Stimulated activated CD4-positive, alpha-beta T cell treated with anti-CD3 and anti-CD28 coated beads, Interleukin-2, amount 100 ng/mL, for 4 hours (primary cell): ENCODE results near the gene DCTN4.
"Not testable (repeated sequence)": the region's sequence is repeated elsewhere in the genome, so short reads cannot be mapped to it uniquely, and the experiment has no call there.

Experiments used
- DNase-seq: peaks from one replicate; pipeline ENCODE4 v3.0.0-alpha.2; 2020; ENCODE audit warnings: low read depth

Gene DCTN4

DNA sequence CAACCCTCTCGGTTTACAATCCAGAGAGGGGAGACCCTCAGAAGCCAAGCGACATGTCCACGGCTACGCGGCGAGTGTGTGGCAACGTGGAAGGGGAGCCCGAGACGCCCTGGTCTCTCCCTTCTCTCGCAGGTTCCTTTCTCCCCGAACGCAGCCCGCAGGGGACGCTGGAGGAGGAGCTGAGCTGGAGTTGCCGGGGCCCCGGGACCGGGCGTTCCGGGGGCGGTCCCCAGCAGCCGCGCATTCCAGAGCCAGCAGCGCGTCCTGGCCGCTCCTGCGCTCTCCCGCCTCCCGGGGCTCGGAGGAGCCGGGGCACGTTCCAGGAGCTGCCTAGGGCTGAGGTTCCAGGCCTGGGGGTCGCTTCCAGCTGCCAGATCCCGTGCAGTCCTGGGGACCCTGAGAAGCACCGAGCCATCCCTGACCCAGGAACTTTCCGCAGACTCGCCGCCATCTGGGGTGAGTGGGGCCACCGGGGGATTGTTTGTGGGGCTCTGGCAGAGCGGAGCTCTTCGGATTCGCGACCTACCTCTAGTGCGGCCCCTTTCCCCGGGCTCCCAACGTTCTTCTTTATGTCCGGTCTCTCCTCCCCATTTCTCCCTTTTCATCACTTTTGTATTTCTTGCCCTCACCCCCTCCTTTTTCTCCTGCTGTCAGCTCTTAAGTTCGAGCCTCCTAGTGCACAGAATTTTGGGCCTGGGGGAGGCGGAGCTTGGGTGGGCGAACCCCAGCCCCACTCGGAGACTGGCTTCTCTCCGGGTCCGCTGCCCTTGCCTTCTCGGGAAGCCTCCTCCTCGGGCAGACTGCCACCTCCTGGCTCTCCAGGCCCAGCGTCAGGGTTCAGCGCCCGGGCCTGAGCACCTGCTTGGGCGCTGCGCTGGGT is 19.9 kb upstream of the DCTN4 start, which contains the start of gene SMIM3:
Gene SMIM3 (plus strand): TSS at position 241 of the 880 bp plus-strand sequence. CDS start 16,684 bp downstream, outside the sequence.
- DNase-seq, result peak; percentile 65

DNA sequence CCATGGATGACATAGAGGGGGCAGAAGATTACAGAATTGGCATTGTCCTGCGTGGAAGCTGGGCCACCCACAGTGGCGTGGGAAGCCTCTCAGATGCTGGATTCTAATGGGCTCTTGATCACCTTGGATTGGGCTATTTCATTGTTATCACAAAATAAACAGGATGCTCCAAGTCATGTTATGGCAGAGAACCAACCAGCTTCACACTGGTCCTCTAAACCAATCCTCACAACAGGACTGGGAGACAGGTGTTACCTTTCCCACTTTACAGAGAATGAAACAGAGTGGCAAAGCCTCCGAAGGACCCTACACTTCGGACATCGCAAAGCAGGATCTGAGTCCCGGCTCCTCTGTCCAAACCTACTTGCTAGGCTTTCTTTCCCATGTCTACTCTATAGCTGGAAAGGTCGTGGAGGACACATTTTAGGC is 19.3 kb upstream of the DCTN4 start:
- DNase-seq, result no peak

DNA sequence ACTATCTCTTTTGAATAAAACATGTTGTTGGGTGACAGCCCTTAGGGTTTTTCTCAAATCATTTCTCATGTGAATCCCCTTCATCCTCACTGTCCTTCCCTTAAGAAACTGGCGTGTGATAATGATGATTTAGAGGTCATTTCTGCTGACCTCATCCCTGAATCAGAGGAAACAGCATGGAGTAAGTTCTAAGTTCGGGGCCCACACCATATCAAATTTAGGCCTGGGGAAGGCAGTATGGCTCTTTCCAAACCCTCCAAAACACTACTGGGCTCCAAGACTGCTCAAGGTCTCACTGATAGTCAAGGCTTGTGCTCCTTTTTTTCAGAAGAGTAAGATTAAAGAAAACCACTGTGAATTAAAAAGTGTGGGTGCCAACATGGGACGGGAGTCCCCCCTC is 18.9 kb upstream of the DCTN4 start:
- no peak for DNase-seq

DNA sequence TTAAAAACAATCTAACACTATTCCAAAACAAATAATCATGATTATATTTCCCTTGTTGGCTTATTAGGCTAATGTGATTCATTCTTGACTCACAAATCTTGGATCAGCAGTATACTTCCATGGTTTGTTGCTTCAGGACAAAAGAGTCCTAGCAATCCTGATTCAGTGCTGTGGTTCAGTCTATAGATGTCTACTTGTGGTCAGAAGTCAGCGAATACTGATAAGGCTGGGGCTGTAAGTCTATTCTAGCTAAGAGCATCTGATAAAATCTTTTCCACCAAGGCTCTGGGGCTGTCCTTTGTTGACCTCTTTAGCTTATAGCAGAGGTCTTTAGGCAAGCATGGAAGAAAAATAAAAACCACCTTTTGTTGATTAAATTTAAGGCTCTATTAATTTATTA is 15.3 kb upstream of the DCTN4 start:
- DNase-seq, result no peak

DNA sequence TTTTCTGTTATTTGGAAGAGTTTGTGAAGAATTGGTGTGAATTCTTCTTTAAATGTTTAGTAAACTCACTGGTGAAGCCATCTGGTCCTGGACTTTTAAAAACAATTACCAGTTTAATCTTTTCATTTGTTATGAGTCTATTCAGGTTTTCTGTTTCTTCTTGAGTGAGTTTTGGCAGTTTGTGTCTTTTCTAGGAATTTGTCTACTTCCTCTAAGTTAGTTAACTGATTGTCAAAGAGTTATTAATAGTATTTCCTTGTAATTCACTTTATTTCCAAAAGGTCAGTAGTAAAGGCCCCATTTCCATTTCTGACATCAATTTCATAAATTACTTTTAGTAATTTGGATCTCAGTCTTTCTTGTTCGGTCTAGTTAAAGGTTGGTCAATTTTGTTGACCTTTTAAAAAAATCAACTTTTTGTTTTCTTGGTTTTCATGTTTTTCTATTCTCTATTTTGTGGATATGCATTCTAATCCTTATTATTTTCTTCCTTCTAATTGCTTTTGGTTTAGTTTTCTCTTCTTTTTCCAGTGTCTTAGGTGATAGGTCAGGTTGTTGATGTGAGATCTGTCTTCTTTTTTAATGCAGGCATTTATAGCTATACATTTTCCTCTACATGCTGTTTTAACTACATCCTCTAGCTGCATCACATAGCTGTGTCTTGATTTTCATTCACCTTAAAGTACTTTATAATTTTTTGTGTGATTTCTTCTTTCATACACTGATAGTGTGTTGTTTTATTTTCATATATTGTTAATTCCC is 12.4 kb upstream of the DCTN4 start:
- DNase-seq, result no peak

DNA sequence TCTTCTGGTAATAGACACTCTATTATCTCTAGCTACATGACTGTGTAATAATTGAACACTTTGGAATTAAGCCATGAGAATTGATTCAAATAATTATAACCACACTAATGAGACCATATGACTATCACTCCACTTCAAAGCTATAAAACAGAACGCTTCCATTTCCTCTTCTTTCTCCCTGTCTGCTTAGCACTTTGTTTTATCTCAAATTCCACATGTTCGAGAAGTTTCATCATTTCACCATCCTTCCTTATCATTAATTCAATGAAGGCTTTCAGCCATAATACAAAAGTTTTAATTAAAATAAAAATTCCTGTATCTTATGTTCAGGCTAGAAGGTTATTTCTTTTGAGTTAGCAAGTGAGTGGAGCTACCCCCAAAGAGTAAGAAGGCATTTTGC is 7.4 kb upstream of the DCTN4 start:
- no peak for DNase-seq

DNA sequence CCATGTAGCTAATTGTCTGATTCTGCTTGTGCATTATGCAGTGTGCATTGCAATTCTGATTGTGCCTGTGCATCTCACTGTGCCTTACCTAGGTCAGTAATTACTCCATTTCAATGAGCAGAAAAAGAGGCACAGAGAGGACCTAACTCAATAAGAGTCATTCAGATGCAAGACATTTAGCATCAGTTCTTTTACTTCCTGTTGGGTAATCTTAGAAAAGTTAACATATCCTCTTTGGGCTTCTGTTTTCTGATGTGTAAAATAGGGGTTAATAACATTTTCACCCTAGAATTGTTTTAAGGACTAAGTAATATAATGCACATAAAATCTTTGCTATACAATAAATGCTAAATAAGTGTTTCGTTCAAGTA is 7.0 kb upstream of the DCTN4 start:
- DNase-seq, result no peak

DNA sequence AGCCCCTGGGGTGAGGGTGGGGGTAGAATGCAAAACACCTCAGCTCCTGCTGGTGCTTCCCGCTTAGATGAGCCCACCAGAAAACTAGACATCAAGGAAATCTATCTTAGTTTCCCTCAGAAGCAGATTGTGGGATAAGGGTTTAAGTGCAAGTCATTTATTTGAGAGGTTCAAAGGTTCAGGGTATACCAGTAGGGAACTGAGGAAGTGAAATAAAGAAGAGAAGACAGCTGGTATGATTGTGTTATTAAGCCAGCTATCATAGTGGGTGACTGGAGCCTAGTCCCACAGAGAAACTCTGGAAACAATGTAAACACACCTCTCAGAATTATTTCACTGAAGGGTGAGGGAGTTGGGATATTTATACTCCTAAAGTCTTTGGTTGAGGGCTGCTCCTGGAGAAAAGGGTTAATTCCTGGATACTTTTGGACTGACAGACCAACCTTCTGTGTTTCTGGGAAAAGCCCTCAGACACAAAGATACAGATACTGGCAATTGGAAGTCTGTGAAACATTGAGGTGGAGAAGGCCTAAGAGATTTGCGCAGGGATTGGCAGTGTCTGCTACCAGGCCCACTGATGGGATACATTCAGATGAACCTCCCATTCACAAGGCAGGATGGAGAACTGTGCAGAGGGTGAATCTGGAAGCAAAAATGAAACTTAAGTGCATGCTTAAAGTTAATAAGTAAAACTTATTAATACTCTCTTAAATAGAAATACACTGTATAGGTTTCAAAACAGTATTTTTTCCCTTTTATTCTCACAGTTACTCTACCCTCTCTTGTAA is 6.4 kb upstream of the DCTN4 start:
- no peak for DNase-seq

DNA sequence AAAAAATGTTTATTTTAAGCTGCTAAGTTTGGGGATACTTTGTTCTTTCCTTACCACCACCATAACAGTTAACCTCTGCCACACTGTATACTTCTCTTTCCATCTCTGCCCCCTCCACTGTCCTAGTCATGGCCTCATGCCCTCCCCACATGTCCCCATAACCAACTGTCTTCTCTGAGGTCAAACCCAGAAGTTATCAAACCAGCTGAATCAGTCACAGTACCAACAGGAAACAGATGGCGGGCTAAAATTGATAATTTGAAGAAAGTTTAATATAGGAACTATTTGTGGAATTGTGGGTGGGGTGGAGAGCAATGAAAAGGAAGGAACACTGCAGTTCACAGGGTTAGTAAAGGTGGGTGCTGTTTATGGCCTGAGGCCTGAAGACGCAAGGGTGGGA is 5.7 kb upstream of the DCTN4 start:
- DNase-seq, result no peak

DNA sequence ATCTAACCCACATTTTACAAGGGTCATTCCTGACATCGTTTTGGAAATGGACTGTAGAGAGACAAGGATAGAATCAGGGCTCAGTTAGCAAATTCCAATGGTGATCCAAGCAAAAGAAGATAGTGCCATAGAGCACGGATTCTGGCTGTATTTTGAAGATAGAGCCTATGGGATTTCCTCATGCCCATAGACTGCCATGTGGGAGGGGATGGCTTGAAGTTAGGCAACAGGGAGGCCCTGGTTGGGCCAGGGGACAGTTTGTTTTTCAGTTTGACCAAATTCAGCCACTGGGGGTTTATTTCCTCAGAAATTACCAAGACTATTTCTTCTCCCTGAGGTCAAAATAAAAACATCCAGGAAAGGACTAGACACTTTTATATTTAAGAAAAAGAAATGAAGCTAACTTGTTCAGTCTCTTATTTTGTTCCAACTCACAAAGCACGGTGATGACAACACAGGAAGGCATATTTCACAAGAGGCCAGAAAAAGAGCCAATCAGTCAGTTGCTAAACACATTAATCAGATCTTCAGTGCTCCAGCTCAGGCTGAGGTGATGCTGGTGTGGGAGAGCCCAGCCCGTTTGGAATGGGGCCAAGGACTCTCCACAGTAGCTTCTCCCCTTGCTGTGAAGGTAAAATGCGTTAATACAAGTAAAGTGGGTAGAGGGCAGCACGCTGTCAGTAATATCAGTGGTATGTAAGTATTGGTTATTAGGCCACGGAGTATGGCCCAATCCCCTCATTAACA is 4.4 kb upstream of the DCTN4 start:
- no peak for DNase-seq

DNA sequence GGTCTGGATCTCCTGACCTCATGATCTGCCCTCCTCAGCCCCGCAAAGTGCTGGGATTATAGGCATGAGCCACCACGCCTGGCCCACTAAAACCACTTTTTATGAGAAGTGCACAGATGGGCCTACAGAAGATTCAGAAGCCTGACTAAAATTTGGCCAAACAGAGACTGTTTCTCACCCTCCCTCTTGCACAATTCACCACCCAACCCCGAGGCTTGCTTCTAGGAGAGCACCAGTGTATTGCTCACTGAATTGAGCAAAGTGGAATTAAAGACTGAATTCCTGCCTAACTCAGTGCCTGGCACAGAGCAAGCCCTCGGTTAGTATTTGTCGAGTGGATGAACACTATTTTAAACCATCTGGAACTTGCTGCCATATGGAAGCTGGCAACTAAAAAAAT is 3.4 kb upstream of the DCTN4 start:
- no peak for DNase-seq

DNA sequence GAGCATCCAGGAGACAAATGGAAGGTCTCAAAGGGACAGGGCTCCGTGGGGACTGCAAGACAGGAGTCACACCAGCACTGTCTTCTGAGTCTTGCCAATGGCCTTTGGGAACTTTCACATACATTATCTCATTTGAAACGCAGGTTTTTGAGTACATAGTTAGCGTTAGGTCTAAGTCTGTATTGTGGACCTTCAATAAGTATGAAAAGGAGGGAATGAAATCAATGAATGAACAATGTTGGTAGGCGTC is 442 bp upstream of the DCTN4 start:
- DNase-seq, result no peak

DNA sequence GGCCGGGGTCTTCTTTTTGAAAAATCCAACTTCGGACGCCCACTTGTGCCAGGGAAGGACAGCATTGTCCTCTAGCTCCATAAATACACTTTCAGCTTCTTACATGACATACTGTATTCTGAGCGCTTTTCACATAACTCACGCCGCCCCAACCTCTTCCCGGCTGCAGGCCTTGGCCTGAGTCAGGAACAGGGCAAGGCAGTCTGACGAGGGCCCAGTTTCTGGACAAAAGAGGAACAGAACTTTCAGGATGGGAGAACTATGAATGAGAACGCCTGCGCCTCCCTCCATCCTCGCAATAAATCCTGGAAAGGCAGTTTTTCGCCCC is 650 bp downstream of the DCTN4 start:
- no peak for DNase-seq

DNA sequence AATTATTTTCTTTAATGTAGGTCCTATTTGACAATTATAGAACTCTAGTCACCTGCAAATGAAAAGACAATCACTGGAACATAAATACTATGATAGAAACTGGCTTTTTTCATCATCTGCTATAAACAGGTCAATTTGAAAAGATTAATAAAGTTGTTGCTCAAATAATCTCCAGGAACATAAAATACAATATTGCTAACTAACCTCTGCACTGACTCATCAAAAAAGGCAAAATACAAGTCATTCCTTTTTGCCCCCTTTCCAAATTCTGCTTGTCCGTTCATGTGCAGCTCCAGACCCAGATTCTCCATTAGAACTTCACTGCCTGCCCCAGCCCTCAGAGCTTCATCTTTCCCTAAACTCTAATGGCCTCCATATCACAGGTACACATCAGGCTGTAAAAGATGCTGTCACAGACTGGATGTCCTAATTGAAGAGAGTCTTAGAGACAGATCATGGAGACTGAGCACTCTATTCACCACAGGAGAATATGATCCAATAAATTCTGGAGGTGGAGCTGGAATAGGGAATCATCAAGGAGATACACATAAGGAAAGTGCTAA is 1.6 kb downstream of the DCTN4 start:
- no peak for DNase-seq

DNA sequence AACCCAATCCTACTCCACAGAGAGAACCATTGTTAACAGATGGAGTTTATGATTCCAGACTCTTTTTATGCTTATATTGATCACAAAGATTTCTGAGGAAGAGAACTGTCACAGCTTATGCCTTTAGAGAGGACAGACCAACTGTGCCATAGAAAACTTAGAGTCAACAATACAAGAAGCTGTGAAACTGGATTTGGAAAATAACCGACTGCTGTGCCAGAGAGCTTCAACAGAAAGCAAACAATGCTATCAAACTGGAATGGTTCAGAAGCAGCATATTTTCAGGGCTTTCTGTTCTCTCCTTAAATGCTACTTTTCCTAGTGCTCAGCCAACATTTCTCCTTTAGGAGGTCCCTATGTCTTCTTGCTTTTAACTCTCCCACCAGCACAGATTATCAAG is 5.0 kb downstream of the DCTN4 start:
- DNase-seq, result no peak

DNA sequence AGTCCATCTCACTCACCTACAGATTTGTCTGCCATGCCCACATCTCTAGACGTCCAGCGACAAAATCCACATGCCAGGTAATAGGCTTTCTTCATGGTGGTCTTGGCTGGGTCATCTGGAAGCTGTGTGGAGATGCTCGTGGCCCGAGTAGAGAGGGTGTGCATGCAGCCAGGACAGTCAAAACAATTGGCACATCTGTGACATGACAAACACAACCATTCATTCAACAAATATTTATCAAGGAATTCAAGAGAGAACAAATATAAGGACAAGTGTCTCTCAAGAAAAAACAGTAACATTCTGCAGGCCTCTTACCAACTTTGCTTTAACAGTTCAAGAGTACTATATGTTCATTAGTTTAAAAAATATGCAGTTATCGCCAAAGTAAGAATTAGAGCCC is 5.4 kb downstream of the DCTN4 start:
- no peak for DNase-seq

DNA sequence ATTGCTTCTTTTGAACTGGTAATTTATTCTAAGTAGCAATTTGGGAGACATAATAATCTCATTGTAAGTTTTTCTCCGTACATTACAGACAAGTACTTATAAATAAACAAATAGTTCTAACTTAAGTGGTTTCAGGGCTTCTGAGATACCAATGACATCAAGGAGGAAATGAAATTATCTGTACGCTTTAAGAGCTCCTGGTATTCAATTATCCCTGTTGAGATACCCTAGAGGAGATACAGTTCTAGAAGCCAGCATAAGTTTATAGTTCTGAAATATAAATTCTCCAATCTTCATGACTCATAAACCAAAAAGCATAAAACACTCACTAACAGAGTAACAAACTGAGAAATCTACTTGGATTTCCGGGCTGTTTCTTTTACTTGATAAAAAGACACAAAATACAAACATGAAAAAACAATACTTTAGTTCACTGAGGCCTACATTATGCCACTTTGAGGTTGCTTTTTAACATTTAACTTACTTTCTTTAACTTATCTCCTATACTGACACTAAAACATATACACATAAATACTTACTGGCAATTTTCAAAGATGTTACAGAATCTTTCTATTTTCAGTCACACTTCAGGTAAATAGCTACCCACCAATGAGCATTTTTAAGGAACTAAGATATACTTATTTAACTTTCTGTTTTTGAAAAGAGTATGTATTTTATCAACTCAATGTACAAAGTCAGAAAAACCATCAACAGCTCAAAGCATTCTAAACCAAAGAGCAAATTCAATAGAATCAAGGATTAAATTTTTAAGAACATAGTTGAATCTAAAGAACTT is 7.5 kb downstream of the DCTN4 start:
- DNase-seq, result no peak

DNA sequence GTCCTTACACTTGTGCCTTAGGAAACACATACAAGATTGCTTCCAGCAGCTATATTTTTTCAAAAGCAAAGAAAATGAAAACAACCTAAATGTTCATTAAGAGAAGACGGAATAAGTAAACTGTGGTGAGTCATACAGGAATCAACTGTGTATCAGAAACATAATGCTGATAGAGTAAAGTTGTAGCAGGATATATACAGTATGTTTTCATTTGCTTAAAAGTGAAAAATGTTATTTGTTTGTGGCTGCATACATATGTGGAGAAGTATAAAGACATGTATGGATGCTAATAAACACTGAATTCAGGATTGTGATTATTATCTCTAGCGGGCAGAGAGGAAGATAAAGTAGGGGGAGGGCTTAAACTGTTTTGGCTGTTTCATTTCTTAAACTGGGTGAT is 8.3 kb downstream of the DCTN4 start:
- DNase-seq, result no peak

DNA sequence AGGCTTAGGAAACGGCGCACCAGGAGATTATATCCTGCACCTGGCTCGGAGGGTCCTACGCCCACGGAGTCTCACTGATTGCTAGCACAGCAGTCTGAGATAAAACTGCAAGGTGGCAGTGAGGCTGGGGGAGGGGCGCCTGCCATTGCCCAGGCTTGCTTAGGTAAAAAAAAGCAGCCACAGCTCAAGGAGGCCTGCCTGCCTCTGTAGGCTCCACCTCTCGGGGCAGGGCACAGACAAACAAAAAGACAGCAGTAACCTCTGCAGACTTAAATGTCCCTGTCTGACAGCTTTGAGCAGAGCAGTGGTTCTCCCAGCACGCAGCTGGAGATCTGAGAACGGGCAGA is 15.7 kb downstream of the DCTN4 start:
- not testable (repeated sequence) for DNase-seq

DNA sequence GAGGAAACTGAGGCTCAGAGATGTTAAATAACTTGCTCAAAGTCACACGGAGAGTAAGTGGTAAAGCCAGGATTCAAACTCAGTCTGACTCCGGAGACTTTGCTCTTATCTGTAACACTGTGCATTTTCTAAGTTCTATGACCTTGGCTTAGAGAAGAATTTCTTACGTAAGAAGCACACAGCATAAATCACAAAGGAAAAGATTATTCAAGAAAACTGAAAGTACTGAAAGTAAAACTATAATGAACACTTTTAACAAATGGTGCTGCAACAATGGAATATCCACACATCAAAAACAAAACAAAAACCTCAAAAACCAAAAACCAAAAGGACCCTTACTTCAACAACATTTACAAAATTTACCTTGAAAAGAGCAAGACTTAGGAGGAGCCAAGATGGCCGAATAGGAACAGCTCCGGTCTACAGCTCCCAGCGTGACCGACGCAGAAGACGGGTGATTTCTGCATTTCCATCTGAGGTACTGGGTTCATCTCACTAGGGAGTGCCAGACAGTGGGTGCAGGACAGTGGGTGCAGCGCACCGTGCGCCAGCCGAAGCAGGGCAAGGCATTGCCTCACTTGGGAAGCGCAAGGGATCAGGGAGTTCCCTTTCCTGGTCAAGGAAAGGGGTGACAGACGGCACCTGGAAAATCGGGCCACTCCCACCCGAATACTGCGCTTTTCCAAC is 16.2 kb downstream of the DCTN4 start:
- DNase-seq, result not testable (repeated sequence)

DNA sequence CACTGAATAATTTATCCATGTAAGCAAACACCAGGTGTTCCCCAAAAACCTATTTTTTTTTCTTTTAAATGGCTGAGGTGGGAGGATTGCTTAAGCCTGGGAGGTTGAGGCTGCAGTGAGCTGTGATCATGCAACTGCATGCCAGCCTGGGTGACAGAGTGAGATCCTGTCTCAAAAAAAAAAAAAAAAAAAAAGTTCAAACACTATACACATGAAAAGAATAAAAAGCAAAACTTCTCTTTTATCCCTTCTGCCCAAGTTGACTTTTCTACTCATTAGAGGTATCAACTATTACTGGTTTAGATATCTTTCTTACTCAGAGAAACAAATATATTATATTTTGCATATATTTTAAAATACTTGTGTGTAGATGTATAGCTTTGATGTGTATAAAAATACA is 17.8 kb downstream of the DCTN4 start:
- DNase-seq, result no peak
